Measurements from ENCODE around the gene LYPD6. TPM values are rescaled to one million over a fixed set of nuclear protein-coding genes. Genes with fewer than 3 reads are reported as not detected.

LYPD6 gene
- total RNA-seq, 2 experiments from 2014 or later, result not detected

DNA sequence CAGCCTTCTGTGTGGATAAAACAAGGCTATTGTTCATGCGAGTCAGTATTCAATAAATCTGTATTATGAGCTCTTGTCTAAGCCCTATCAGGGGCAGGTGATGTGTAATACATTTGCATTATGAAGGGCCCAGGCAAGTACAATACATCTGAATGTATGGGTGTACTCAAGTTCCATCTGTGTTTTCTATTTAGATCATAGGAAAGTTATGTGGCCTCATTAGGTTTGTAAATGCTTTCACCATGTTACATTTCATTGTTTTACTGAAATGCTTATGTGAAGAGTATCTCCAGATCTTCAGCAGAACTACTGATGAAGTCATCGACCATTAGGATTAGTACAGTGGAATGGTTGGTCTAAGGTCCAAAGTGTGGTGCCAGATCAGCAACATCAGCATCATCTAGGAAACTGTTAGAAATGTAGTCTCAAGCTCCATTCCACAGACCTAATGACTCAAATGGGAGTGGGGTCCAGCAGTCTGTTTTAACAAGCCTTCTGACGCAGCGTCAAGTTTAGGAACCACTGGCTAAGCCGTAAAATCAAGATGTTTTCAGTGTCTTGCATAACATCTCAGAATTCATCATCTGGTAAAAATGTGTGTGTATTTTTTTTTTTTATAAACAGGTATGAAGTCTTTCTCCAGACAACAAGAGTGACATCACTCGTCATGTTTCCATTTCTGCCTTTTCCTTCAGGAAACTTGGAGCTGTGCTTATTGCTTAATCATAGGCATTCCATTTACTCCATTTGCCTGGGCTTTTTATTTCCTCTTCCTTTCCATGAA, 80.5 kb downstream of the LYPD6 start:
- peaks cover 12% of the 10 kb centered on the region for H3K27me3 Mint-ChIP-seq
- H3K4me1 Mint-ChIP-seq, result no peaks in the 10 kb centered on the region
- peaks cover 5% of the 10 kb centered on the region for H3K9me3 Mint-ChIP-seq
- no peak for DNase-seq
- H3K4me3 Mint-ChIP-seq, result no peak overlapping the region
- no peak overlapping the region for H3K27ac Mint-ChIP-seq
- peaks cover 3% of the 10 kb centered on the region for H3K36me3 Mint-ChIP-seq

DNA sequence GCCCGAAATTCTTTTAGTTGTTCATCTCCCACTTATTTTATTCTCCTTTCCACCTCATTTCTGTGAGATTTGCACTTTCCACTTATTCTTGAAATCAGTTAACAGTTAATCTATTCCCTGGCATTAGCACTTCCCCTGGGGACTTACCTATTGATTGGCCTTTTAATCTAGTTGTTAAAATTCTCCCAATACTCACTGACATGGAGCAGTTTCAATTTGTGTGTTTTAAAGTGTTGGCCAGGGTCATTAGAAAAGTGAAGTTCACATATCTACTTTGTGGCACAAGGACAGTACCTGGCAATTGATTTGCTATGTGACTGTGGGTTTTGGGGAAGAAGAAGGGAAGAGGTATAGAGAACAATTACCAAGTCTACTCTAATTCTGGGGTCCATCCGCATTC, 83.1 kb downstream of the LYPD6 start:
- H3K36me3 Mint-ChIP-seq, result peaks cover 3% of the 10 kb centered on the region
- H3K9me3 Mint-ChIP-seq, result peaks cover 3% of the 10 kb centered on the region
- H3K27ac Mint-ChIP-seq, result no peak overlapping the region
- H3K4me3 Mint-ChIP-seq, result no peak overlapping the region
- H3K27me3 Mint-ChIP-seq, result peaks cover 12% of the 10 kb centered on the region
- H3K4me1 Mint-ChIP-seq, result no peaks in the 10 kb centered on the region
- DNase-seq, result no peak

DNA sequence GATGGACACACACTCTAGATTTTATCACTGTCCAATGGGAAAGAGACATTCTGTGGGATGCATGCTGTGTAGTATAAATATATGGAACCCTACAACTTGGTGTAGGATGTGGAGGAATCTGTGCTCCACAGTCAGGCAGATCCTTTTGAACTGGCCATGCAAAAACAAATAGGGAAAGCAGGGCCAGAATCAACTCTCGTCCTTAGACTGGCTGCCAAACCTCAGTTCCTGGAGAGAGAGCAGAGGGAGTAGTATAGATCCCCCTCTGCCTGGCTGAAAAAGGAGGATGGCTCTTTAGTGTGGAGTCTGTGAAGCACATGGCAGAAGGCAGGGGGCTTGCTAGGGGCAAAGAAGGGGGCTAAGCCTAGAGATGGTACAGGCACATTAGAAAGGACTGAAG, 84.7 kb downstream of the LYPD6 start:
- Mint-ChIP-seq H3K4me3 (no peak overlapping the region), H3K9me3 (no peaks in the 10 kb centered on the region), H3K27ac (no peak overlapping the region), H3K27me3 (peaks cover 6% of the 10 kb centered on the region), H3K4me1 (no peaks in the 10 kb centered on the region), H3K36me3 (no peaks in the 10 kb centered on the region)
- no peak for DNase-seq

DNA sequence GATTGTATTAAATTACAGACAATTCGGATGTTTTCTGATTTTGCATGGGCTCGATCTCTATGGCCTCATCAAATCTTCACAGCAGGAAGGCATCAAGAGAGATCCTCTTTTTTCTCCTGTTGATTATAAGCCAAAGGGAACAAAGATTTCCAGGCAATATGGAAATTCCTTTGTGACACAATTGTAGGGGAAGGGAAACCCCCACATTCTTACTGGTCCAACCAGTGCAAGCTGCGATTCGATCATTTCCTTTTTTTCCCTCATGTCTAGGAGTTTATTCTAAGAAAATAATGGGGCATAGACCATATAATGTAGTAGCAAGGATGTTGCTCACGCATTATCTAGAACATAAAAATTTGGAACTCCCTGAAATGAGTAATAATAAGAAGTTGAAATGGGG, 87.7 kb downstream of the LYPD6 start:
- no peak for DNase-seq
- Mint-ChIP-seq H3K4me3 (no peak overlapping the region), H3K27me3 (peaks cover 4% of the 10 kb centered on the region), H3K4me1 (no peaks in the 10 kb centered on the region), H3K27ac (no peak overlapping the region), H3K36me3 (no peaks in the 10 kb centered on the region), H3K9me3 (no peaks in the 10 kb centered on the region)

DNA sequence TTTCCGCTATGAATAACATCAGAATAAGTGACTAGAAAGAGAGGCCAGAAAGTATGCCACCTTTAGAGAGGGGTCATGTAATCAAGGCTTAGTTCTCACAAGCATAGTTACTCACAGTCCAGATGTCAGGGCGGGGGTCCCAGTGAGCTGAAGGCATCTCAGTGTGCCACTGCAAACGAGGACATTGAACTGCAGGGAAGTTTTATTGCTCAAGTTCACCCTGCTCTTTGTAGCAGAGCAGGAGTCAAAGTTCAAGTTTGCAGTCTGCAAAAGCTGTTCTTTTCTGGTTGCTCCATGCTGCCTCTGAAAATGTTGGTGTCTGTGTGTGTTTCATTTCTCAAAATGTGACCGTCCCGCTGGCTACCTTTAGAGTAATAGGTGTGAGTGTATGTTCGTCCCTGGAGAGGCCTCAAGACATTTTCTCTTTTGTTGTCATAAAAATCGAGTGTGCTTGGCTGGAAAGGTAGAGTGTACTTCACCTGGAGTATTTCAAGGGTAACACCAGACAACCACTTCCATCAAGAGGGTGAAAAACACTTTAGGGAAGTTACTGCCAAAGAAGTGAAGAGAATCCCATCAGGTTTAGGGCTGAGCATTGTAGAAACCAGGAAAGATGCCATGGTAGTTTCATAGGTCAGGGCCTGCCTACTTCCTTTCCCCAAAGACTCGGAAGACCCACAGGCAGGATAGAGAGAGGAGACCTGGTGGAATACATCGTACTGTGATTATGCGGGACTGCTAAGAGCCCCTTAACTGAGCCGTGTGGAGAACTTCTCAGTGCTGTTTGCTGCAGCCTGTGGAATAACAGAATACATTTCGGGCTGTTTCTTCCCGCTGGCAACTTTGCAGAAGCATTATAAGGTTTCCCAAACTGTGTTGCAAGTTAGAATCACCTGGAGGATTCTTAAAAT, 89.9 kb downstream of the LYPD6 start:
- Mint-ChIP-seq H3K27me3 (no peaks in the 10 kb centered on the region), H3K27ac (no peak overlapping the region), H3K36me3 (no peaks in the 10 kb centered on the region), H3K4me1 (no peaks in the 10 kb centered on the region), H3K4me3 (no peak overlapping the region), H3K9me3 (no peaks in the 10 kb centered on the region)
- no peak for DNase-seq

DNA sequence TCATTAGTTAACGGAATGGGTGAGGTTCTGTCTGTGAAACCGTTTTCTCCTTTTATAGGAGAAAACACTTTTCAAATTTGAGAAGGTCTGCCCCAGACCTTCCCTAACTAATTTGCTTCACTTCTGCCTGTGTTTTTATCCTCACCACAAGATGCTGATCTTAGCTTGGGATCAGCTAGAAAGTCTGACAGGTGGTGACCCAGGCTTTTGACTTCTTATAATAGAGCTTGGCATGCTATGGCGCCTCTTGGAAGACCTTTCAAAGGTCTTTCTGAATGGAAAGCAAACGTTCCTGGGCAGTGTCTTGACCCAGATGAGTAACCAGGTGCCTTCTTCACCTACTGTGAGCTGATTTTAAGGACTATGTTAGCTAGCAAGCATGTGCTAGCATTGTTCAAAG, 91.4 kb downstream of the LYPD6 start:
- DNase-seq, result no peak
- Mint-ChIP-seq H3K4me3 (no peak overlapping the region), H3K4me1 (no peaks in the 10 kb centered on the region), H3K36me3 (no peaks in the 10 kb centered on the region), H3K27me3 (no peaks in the 10 kb centered on the region), H3K9me3 (no peaks in the 10 kb centered on the region), H3K27ac (no peak overlapping the region)

DNA sequence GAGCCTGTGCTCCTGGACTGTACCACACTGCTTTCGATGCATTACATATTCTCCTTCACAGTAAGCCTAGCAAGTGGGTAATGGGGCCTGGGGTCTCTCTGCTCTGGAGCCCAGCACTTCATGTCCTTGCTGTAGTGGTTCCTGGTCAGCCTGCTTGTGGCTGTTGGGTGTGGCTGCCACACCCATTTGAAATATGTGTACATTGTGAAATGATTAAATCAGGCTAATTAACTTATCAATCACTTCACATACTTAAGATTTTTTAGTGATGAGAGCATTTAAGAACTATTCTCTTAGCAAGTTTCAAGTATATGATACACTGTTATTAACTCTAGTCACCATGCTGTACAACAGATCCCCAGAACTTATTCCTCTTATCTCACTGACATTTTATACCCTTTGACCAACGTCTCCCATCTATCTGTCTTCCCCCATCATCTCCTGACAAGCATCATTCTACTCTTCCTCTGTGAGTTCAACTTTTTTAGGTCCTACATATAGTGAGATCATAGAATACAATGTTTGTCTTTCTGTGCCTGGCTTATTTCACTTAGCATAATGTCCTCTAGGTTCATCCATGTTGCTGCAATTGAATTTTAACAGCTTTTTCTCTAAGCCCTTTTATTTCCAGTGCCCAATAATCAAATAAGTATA, 92.1 kb downstream of the LYPD6 start:
- DNase-seq, result no peak
- Mint-ChIP-seq H3K27me3 (no peaks in the 10 kb centered on the region), H3K27ac (no peak overlapping the region), H3K36me3 (no peaks in the 10 kb centered on the region), H3K4me1 (no peaks in the 10 kb centered on the region), H3K4me3 (no peak overlapping the region), H3K9me3 (no peaks in the 10 kb centered on the region)

DNA sequence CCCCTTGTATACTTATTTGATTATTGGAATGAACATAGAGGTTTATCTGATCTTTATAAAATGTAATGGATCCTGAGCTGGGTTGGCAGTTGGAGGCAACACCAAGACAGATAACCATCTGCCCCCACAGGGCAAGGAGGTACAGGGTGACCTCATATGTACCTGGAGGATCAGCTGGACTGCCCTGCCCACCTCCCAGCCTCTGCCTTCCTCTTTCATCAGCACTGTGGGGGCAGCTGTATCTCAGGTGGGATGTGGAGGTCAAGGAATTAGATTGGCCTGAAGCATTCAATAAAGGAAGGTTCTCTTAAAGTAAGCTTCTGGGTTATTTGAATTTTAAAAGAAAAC, 92.6 kb downstream of the LYPD6 start:
- Mint-ChIP-seq H3K4me3 (no peak overlapping the region), H3K36me3 (no peaks in the 10 kb centered on the region), H3K4me1 (no peaks in the 10 kb centered on the region), H3K27me3 (no peaks in the 10 kb centered on the region), H3K27ac (no peak overlapping the region), H3K9me3 (no peaks in the 10 kb centered on the region)
- DNase-seq, result no peak

DNA sequence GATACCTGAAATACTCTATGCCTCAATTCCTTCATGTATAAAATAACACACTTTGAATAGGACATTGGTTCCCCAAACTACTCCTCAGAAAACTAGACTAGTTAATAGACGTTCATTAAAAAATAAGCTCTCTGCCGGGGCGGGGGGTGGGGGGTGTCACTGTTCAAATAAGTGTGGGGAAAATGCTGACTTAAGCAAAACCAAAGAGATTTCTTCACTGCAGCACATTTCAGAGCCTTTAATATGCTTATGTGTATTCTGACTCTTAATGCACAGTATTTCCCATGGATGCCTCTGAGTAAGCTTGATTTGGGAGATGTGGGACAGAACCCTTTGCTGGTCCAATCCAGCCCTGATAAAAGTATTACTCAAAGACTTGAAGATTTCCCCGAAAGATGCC, 93.2 kb downstream of the LYPD6 start:
- no peak for DNase-seq
- H3K27me3 Mint-ChIP-seq, result no peaks in the 10 kb centered on the region
- H3K27ac Mint-ChIP-seq, result no peak overlapping the region
- no peaks in the 10 kb centered on the region for H3K4me1 Mint-ChIP-seq
- H3K4me3 Mint-ChIP-seq, result no peak overlapping the region
- no peaks in the 10 kb centered on the region for H3K9me3 Mint-ChIP-seq
- no peaks in the 10 kb centered on the region for H3K36me3 Mint-ChIP-seq

DNA sequence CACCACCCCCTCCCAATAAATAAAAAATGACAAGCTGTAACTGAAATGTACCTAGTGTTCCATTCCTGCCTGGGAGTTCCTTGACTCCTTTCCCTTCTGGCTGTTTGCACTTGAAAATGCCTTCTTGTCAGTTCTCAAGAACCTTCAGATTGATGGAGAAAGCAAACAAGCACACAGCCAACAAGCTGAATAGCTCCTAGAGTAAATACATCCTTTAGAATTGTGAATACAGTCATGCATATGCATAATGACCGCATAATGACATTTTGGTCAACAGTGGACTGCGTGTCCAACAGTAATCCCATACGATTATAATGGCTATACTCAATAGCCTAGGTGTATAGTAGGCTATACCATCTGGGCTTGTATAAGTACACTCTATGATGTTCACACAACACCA, 97.0 kb downstream of the LYPD6 start:
- H3K27me3 Mint-ChIP-seq, result no peaks in the 10 kb centered on the region
- H3K9me3 Mint-ChIP-seq, result no peaks in the 10 kb centered on the region
- no peaks in the 10 kb centered on the region for H3K36me3 Mint-ChIP-seq
- no peak overlapping the region for H3K4me3 Mint-ChIP-seq
- no peak for DNase-seq
- no peaks in the 10 kb centered on the region for H3K4me1 Mint-ChIP-seq
- no peak overlapping the region for H3K27ac Mint-ChIP-seq

DNA sequence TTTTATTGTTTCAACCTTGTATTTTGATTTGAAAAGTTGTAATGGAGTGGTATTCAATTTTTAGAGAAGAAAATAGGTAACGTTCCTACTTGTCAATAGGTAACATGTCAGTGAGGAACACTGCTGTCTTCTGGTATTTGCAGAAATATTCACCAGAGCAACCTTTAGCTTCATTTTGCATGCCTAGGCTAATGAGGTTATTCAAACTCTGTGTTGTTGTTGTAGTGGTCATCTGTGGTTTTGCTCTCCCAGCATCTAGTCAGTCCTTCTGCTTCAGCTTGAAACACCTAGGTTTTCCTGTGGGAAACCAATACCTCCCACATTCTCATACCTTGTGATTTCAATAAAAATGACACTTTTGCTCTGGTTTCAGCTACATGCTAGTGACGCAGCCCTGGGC, 98.4 kb downstream of the LYPD6 start:
- H3K27me3 Mint-ChIP-seq, result no peaks in the 10 kb centered on the region
- no peak overlapping the region for H3K27ac Mint-ChIP-seq
- no peak overlapping the region for H3K4me3 Mint-ChIP-seq
- no peak for DNase-seq
- no peaks in the 10 kb centered on the region for H3K9me3 Mint-ChIP-seq
- H3K36me3 Mint-ChIP-seq, result no peaks in the 10 kb centered on the region
- H3K4me1 Mint-ChIP-seq, result no peaks in the 10 kb centered on the region

DNA sequence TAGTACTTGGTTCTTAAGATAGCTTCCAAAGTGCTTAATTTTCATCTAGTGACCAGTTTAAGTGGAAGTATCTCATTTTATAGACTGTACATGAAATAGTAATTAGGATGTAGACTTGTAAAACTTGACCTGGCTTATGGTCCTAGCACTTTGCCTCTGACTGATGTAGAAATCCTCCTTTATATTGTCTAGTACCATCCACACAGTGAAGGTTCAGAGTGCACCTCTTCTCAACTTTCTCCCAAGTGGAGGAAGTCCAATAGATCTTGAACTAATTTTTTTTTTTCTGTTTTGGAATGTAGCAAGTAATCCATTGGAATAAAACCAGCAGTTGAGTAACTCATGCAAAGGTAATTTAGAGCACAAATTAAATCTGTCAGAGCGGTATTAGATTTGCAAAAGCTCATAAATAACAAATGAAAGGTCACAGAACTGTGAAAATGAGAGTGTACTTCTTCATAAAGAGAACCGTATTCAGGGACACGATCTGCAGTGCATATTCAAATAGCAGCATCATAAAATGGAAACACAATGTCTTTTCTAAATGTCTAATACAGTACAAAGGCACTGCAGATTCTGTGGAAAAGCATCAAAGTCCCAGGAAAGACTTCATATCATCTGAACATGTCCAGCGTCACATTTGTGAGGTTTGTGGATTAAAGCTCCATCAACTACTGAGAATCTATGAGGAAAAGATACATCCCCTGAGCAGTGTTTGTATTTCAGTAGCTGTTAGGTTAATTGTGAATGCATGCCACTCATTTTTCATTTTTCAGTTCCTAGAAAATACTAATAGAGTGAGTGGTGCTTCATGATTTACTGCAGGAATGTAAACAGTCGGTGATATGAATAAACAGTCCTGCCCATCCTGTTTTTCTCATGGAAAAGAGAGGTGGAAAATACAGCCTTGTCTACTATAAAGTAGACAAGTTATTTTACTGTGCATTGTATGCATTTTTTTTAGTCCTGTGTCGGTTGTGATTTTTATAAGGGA, 100.7 kb downstream of the LYPD6 start:
- Mint-ChIP-seq H3K27me3 (no peaks in the 10 kb centered on the region), H3K4me3 (no peak overlapping the region), H3K9me3 (no peaks in the 10 kb centered on the region), H3K36me3 (no peaks in the 10 kb centered on the region), H3K4me1 (no peaks in the 10 kb centered on the region), H3K27ac (no peak overlapping the region)
- no peak for DNase-seq

DNA sequence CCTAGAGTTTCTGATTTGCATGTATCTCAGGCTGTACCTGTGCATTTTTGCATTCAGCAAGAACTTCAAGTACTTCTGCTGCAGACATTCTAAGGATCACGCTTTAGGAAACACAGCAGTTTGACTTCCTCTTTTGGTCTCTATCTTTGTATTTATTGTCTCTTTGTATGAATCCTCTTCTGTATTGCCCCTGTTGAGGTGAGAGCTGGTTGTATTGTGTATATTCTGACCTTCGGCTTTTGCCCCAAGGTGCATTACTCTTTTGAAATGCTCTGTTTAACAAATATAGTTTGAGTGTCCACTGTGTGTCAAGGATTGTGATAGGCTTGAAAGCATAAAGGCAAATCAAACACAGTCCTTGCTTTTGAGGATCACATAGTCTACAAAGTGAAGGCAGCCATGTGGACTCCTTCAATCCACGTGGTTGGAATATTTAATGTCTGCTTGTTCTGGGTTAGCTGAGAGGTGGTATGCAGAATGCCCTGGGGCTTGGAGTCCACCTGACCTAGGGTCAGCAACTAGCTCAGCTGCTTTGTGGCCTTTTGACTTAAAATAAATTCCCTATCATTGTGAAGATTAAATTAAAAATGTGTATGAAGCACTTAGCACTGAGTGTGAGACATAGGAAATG, 108.1 kb downstream of the LYPD6 start:
- no peaks in the 10 kb centered on the region for H3K9me3 Mint-ChIP-seq
- H3K36me3 Mint-ChIP-seq, result no peaks in the 10 kb centered on the region
- H3K4me3 Mint-ChIP-seq, result no peak overlapping the region

DNA sequence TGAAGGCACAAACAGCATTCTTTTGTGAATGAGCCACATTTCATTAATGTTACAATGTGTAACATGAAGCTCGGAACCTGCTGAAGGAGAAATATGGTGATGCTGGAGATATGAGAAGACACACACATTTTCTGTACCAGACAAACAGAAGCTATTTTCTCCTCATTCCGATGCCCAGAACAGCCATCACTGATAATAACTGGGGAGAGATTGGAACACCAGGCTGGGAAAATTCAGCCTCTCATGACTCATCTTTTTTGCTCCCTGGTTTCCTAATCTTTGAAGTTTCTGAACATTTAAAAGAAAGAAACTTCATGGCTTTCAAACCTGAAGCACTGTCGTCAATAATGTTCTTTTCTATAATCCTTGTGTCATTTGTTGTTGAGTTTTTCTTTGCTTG, 110.9 kb downstream of the LYPD6 start:
- Mint-ChIP-seq H3K4me3 (no peak overlapping the region), H3K27me3 (peaks cover 4% of the 10 kb centered on the region), H3K4me1 (no peaks in the 10 kb centered on the region), H3K36me3 (no peaks in the 10 kb centered on the region), H3K27ac (no peak overlapping the region), H3K9me3 (no peaks in the 10 kb centered on the region)
- DNase-seq, result no peak

More for the DNA sequence above, 108.1 kb downstream of the LYPD6 start:
- DNase-seq, result no peak
- H3K4me1 Mint-ChIP-seq, result no peaks in the 10 kb centered on the region
- no peaks in the 10 kb centered on the region for H3K27me3 Mint-ChIP-seq
- H3K27ac Mint-ChIP-seq, result no peak overlapping the region
